Stimulated activated CD8-positive, alpha-beta memory T cell treated with anti-CD3 and anti-CD28 coated beads, Interleukin-4, amount 100 ng/mL, for 4 hours (primary cell): ENCODE data around the gene BRD9.

Experiments
- DNase-seq, 2 donors: peaks; one replicate each; pipeline ENCODE4 v3.0.0-alpha.2; 2020; ENCODE audit warnings: low read depth in 2 of 2, low spot score in 1 of 2

The BRD9 gene

GRCh38 chr5:905139-905642, 12.6 kb upstream of the BRD9 start:
- DNase-seq: no peak

- no peak for DNase-seq
Observed at GRCh38 chr5:903756-904096, 11.1 kb upstream of the BRD9 start.

GRCh38 chr5:902129-902916, 9.7 kb upstream of the BRD9 start:
- DNase-seq: no peak

- DNase-seq: no peak
Observed at GRCh38 chr5:900781-901180, 8.2 kb upstream of the BRD9 start.

GRCh38 chr5:893711-894110, 1.1 kb upstream of the BRD9 start:
- DNase-seq: no peak

- DNase-seq: no peak
Observed at GRCh38 chr5:893137-893506, 521 bp upstream of the BRD9 start.

- DNase-seq: no peak
Observed at GRCh38 chr5:891837-892393, 686 bp downstream of the BRD9 start.

GRCh38 chr5:891117-891836, 1.3 kb downstream of the BRD9 start:
- no peak for DNase-seq

GRCh38 chr5:889075-889710, 3.4 kb downstream of the BRD9 start:
- no peak for DNase-seq

GRCh38 chr5:888638-889035, 4.0 kb downstream of the BRD9 start:
- DNase-seq: no peak

- DNase-seq: no peak
Observed at GRCh38 chr5:887947-888637, 4.5 kb downstream of the BRD9 start.

GRCh38 chr5:886716-887325, 5.8 kb downstream of the BRD9 start:
- no peak for DNase-seq

- DNase-seq: no peak
Observed at GRCh38 chr5:886036-886435, 6.6 kb downstream of the BRD9 start.

- no peak for DNase-seq
Observed at GRCh38 chr5:885529-885928, 7.1 kb downstream of the BRD9 start.

- no peak for DNase-seq
Observed at GRCh38 chr5:885127-885442, 7.5 kb downstream of the BRD9 start.

GRCh38 chr5:884345-885126, 8.1 kb downstream of the BRD9 start:
- DNase-seq: no peak

GRCh38 chr5:883475-884181, 9.0 kb downstream of the BRD9 start:
- DNase-seq: no peak

- DNase-seq: no peak
Observed at GRCh38 chr5:882253-883183, 10.1 kb downstream of the BRD9 start.

GRCh38 chr5:881551-881935, 11.1 kb downstream of the BRD9 start:
- DNase-seq: no peak
